HepG2 (cell line): ENCODE data around the gene RABEP2. TPM values are rescaled to one million over a fixed set of nuclear protein-coding genes. Genes with fewer than 3 reads are reported as not detected.
A peak's percentile ranks its signal among the peaks of the same experiment; 100 is the strongest.

ENCODE experiments used
- HMGXB4 ChIP-seq, 2 experiments: sonication (generic) in 1 of 2; formaldehyde crosslinking in 1 of 2; IDR thresholded peaks; 2 replicates each; pipeline versions ENCODE4 v1.4.0 to v1.6.1; 2018 to 2020; ENCODE audit warnings: missing genetic modification reagents in 2 of 2, borderline replicate concordance in 1 of 2, low read depth in 1 of 2, mild to moderate bottlenecking in 1 of 2, missing biosample characterization in 1 of 2
- HNRNPLL ChIP-seq: fragments of 200-400 bp; formaldehyde crosslinking; IDR thresholded peaks from 2 replicates; pipeline ENCODE4 v1.6.1; 2017; ENCODE audit warnings: mild to moderate bottlenecking, low read depth, low read length; ENCODE audit not compliant: poor library complexity, severe bottlenecking
- MYC ChIP-seq: sonication (generic); formaldehyde crosslinking; IDR thresholded peaks from 2 replicates; pipeline ENCODE4 v1.9.0; 2021; ENCODE audit warnings: missing genetic modification reagents, borderline replicate concordance
- NAIF1 ChIP-seq: sonication (generic); formaldehyde crosslinking; IDR thresholded peaks from 2 replicates; pipeline ENCODE4 v1.5.0; 2020; ENCODE audit warnings: mild to moderate bottlenecking, missing genetic modification reagents, borderline replicate concordance
- NR2F6 ChIP-seq, 2 experiments: IDR thresholded peaks; 2 replicates each; pipeline ENCODE4 v1.6.1; 2016; ENCODE audit warnings: antibody characterized with exemption in 1 of 2, mild to moderate bottlenecking in 1 of 2
- PLRG1 ChIP-seq: fragments of 450-650 bp; conservative IDR thresholded peaks from 2 replicates; pipeline ENCODE4 v1.6.1; 2016
- STAG1 ChIP-seq: sonication (generic); formaldehyde crosslinking; IDR thresholded peaks from 2 replicates; pipeline ENCODE4 v1.4.0; 2020; ENCODE audit warnings: missing genetic modification reagents
- THYN1 ChIP-seq: sonication (generic); formaldehyde crosslinking; IDR thresholded peaks from 2 replicates; pipeline ENCODE4 v1.8.1; 2023; ENCODE audit warnings: low read depth, mild to moderate bottlenecking, moderate library complexity, missing genetic modification reagents, borderline replicate concordance
- ZNF142 ChIP-seq: sonication (generic); formaldehyde crosslinking; IDR thresholded peaks from 2 replicates; pipeline ENCODE4 v1.4.0; 2020; ENCODE audit warnings: missing genetic modification reagents
- ZNF407 ChIP-seq: sonication (generic); formaldehyde crosslinking; IDR thresholded peaks from one replicate; pipeline ENCODE4 v1.5.1; 2020; ENCODE audit warnings: mild to moderate bottlenecking, missing genetic modification reagents; ENCODE audit errors: not compliant biosample characterization
- ZNF747 ChIP-seq: sonication (generic); formaldehyde crosslinking; IDR thresholded peaks from 2 replicates; pipeline ENCODE4 v1.8.1; 2023; ENCODE audit warnings: missing genetic modification reagents, mild to moderate bottlenecking, borderline replicate concordance
- polyA plus RNA-seq, 8 experiments: library from polyadenylated mRNA; depleted of rRNA in 3 of 8; stranded (reverse) in 7 of 8; unstranded in 1 of 8; fragments of >200 nt; fragmentation: Illumina TruSeq in 4 of 8; extraction: Trizol in 4 of 8; gene quantifications; 2 replicates each; pipeline versions ENCODE4 v1.2.1 to v1.2.3, GENCODE V29; 2011 to 2016; ENCODE audit warnings: low read depth in 4 of 8, missing spikeins in 1 of 8, mixed read lengths in 1 of 8; ENCODE audit not compliant: insufficient read depth in 1 of 8
- total RNA-seq, 5 experiments: library from RNA; depleted of rRNA; stranded (reverse); fragments of >200 nt; fragmentation: Illumina TruSeq; extraction: Trizol; gene quantifications; 2 replicates each; pipeline ENCODE4 v1.2.3, GENCODE V29; 2016; ENCODE audit warnings: low read depth in 1 of 5

Gene RABEP2
- total and polyA plus RNA-seq, 2 of the 13 experiments (the other 11 are each of a cell fraction or from before 2014, with no cell fraction given), result 10.8 to 18.4 TPM

DNA sequence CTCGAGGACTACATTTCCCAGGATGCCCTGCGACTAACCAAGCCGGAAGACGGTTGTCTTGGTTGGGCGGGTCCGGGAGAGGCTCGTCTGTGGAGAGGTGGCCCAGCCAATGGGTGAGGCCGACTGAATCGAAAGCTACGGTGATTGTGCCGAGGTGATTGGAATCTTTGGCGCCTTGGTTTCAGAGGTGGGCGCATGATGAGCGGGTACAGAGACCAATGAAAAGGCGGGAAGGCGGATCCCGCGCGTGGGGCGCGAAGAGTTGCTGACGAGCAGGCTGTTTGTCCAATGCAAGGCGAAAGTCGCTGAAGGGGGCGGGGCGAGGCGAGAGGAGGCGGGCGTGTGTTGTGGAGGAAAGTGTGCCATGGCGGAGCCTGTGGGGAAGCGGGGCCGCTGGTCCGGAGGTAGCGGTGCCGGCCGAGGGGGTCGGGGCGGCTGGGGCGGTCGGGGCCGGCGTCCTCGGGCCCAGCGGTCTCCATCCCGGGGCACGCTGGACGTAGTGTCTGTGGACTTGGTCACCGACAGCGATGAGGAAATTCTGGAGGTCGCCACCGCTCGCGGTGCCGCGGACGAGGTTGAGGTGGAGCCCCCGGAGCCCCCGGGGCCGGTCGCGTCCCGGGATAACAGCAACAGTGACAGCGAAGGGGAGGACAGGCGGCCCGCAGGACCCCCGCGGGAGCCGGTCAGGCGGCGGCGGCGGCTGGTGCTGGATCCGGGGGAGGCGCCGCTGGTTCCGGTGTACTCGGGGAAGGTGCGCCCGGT is 25.8 kb upstream of the RABEP2 start, which contains the start of gene NFATC2IP (continued):
- TF ChIP-seq ZNF142 (peak; percentile 49; the same call in 1 of the 2 replicates), ZNF407 (CRISPR knock-in tag) (peak; percentile 39), HNRNPLL (peak; percentile 52), THYN1 (CRISPR knock-in tag) (0 out of 2 replicates have a peak, but pooled peaks have one; percentile 39), PLRG1 (no peak), MYC (CRISPR knock-in tag) (peak; percentile 29; the same call in 1 of the 2 replicates), STAG1 (CRISPR knock-in tag) (no peak), NR2F6 (IDR thresholded peaks at IDR 0.05) (no peak), NR2F6 (CRISPR knock-in tag; IDR thresholded peaks at IDR 0.05) (no peak; the same call in 1 of the 2 replicates), ZNF747 (CRISPR knock-in tag) (no peak; the same call in 1 of the 2 replicates), HMGXB4 (CRISPR knock-in tag; IDR thresholded peaks at IDR 0.05; ENCODE audit: borderline replicate concordance in 1 of 2, low read depth in 1 of 2) (peak; percentile 70 to 81; a peak in 3 of 4 replicates), NAIF1 (CRISPR knock-in tag) (peak; percentile 53; the same call in 1 of the 2 replicates)
